ENCODE results near the gene PDLIM4.

The PDLIM4 gene

DNA sequence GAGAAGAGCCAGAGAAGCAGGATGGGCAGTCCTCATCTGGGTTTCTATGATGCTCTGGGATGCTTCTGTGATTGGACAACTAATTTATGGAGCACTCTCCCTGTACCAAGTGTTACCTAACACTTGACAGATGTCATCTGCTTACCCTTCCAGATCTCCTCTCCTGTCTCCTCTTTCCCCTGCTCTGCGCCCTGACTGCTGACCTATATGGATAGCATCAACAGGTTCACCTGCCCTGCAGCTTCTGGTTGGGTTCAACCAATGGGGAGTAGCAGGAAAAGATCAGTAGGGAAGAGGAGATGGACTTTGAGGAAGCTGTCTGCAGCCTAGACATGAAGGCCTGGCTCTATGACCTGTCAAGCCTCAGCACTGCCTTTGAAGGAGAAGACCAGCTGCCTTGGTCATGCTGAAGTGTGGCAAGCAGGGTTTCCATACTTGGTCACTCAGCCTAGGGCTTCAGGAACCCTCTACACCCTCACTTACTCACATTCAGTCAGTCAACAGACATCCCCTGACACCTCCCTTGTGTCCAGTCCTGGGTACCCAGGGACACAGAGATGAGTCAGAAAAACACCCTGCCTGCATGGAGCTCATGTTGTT lies 18.5 kb upstream of the PDLIM4 start:
- no peak overlapping the region for H3K27ac ChIP-seq (ENCODE audit: low read length)
- no peaks in the 10 kb centered on the region for H3K9me3 ChIP-seq (ENCODE audit: control insufficient read depth in 1 of 2, low read length in 2 of 2)
- no peaks in the 10 kb centered on the region for H3K4me1 ChIP-seq (ENCODE audit: control insufficient read depth in 1 of 2, insufficient read depth in 2 of 2, low read length in 2 of 2)

GRCh38 chr5:132239776-132240175 lies 17.7 kb upstream of the PDLIM4 start:
- Histone ChIP-seq H3K9me3 (ENCODE audit: control insufficient read depth in 1 of 2, low read length in 2 of 2) (no peaks in the 10 kb centered on the region), H3K4me1 (ENCODE audit: control insufficient read depth in 1 of 2, insufficient read depth in 2 of 2, low read length in 2 of 2) (no peaks in the 10 kb centered on the region), H3K27ac (ENCODE audit: low read length) (no peak overlapping the region), H3K4me3 (ENCODE audit: low read depth in 1 of 2, low read length in 2 of 2) (no peak overlapping the region), H3K36me3 (ENCODE audit: control insufficient read depth in 1 of 2, insufficient read depth in 2 of 2, low read length in 2 of 2) (no peaks in the 10 kb centered on the region), H3K27me3 (ENCODE audit: low read depth, low read length) (no peaks in the 10 kb centered on the region)

More for the DNA sequence above, 18.5 kb upstream of the PDLIM4 start:
- no peaks in the 10 kb centered on the region for H3K36me3 ChIP-seq (ENCODE audit: control insufficient read depth in 1 of 2, insufficient read depth in 2 of 2, low read length in 2 of 2)
- no peaks in the 10 kb centered on the region for H3K27me3 ChIP-seq (ENCODE audit: low read depth, low read length)
- no peak overlapping the region for H3K4me3 ChIP-seq (ENCODE audit: low read depth in 1 of 2, low read length in 2 of 2)

GRCh38 chr5:132243366-132243977 lies 14.0 kb upstream of the PDLIM4 start:
- H3K27me3 ChIP-seq (ENCODE audit: low read depth, low read length), result no peaks in the 10 kb centered on the region
- no peaks in the 10 kb centered on the region for H3K4me1 ChIP-seq (ENCODE audit: control insufficient read depth in 1 of 2, insufficient read depth in 2 of 2, low read length in 2 of 2)
- no peak overlapping the region for H3K27ac ChIP-seq (ENCODE audit: low read length)
- no peaks in the 10 kb centered on the region for H3K36me3 ChIP-seq (ENCODE audit: control insufficient read depth in 1 of 2, insufficient read depth in 2 of 2, low read length in 2 of 2)
- H3K9me3 ChIP-seq (ENCODE audit: control insufficient read depth in 1 of 2, low read length in 2 of 2), result no peaks in the 10 kb centered on the region
- H3K4me3 ChIP-seq (ENCODE audit: low read depth in 1 of 2, low read length in 2 of 2), result no peak overlapping the region

- H3K27ac ChIP-seq (ENCODE audit: low read length), result no peak overlapping the region
- H3K4me3 ChIP-seq (ENCODE audit: low read depth in 1 of 2, low read length in 2 of 2), result no peak overlapping the region
- H3K36me3 ChIP-seq (ENCODE audit: control insufficient read depth in 1 of 2, insufficient read depth in 2 of 2, low read length in 2 of 2), result no peaks in the 10 kb centered on the region
- no peaks in the 10 kb centered on the region for H3K27me3 ChIP-seq (ENCODE audit: low read depth, low read length)
- H3K4me1 ChIP-seq (ENCODE audit: control insufficient read depth in 1 of 2, insufficient read depth in 2 of 2, low read length in 2 of 2), result no peaks in the 10 kb centered on the region
- H3K9me3 ChIP-seq (ENCODE audit: control insufficient read depth in 1 of 2, low read length in 2 of 2), result no peaks in the 10 kb centered on the region
These were observed 11.9 kb upstream of the PDLIM4 start for GRCh38 chr5:132245593-132245992.

DNA sequence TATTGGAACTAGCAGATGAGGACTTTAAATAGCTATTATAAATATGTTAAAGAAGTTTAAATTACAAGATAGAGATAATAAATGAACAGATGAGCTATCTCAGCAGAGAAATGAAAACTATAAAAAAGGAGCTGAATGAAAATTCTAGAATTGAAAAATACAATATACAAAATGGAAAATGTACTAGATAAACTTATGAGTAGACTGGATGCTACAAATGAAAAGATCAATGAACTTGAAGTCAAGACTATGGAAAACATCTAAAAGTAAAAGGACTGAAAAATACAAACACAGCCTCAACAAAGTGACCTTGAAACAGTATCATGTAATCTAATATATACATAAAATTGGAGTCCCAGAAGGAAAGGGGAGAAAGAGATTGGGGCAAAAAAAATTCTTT lies 10.7 kb upstream of the PDLIM4 start:
- Histone ChIP-seq H3K36me3 (ENCODE audit: control insufficient read depth in 1 of 2, insufficient read depth in 2 of 2, low read length in 2 of 2) (no peaks in the 10 kb centered on the region), H3K9me3 (ENCODE audit: control insufficient read depth in 1 of 2, low read length in 2 of 2) (no peaks in the 10 kb centered on the region), H3K27me3 (ENCODE audit: low read depth, low read length) (no peaks in the 10 kb centered on the region), H3K4me3 (ENCODE audit: low read depth in 1 of 2, low read length in 2 of 2) (no peak overlapping the region), H3K27ac (ENCODE audit: low read length) (no peak overlapping the region), H3K4me1 (ENCODE audit: control insufficient read depth in 1 of 2, insufficient read depth in 2 of 2, low read length in 2 of 2) (no peaks in the 10 kb centered on the region)

GRCh38 chr5:132250547-132250946 lies 6.9 kb upstream of the PDLIM4 start:
- no peaks in the 10 kb centered on the region for H3K9me3 ChIP-seq (ENCODE audit: control insufficient read depth in 1 of 2, low read length in 2 of 2)
- H3K4me3 ChIP-seq (ENCODE audit: low read depth in 1 of 2, low read length in 2 of 2), result no peak overlapping the region
- H3K36me3 ChIP-seq (ENCODE audit: control insufficient read depth in 1 of 2, insufficient read depth in 2 of 2, low read length in 2 of 2), result no peaks in the 10 kb centered on the region
- H3K4me1 ChIP-seq (ENCODE audit: control insufficient read depth in 1 of 2, insufficient read depth in 2 of 2, low read length in 2 of 2), result no peaks in the 10 kb centered on the region
- H3K27ac ChIP-seq (ENCODE audit: low read length), result no peak overlapping the region
- no peaks in the 10 kb centered on the region for H3K27me3 ChIP-seq (ENCODE audit: low read depth, low read length)

DNA sequence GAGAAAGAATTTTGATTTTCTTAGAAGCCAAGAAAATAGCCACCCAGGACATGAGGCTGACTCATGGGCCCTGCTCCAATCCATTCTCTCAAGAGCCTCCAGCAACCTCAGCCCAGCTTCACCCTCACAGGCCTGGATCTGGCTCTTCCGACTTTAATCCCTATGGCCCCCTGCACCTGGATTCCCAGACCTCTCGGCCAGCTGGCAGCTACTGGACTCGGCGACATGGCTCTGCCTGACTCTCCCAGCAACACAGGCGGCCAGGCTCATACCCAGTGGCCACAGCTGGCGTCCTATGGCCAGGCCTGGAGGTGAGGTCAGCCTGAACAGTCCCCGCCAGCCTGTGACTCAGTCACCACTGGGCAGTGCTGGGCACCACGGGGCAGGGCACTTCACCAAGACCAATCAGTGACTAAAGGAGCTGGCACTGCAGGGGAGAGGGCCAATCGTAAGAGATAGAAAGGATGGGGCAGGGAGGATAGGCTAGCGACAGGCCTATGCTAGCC lies 6.2 kb upstream of the PDLIM4 start:
- Histone ChIP-seq H3K27ac (ENCODE audit: low read length) (no peak overlapping the region), H3K27me3 (ENCODE audit: low read depth, low read length) (no peaks in the 10 kb centered on the region), H3K4me1 (ENCODE audit: control insufficient read depth in 1 of 2, insufficient read depth in 2 of 2, low read length in 2 of 2) (no peaks in the 10 kb centered on the region), H3K36me3 (ENCODE audit: control insufficient read depth in 1 of 2, insufficient read depth in 2 of 2, low read length in 2 of 2) (no peaks in the 10 kb centered on the region), H3K9me3 (ENCODE audit: control insufficient read depth in 1 of 2, low read length in 2 of 2) (no peaks in the 10 kb centered on the region), H3K4me3 (ENCODE audit: low read depth in 1 of 2, low read length in 2 of 2) (no peak overlapping the region)

DNA sequence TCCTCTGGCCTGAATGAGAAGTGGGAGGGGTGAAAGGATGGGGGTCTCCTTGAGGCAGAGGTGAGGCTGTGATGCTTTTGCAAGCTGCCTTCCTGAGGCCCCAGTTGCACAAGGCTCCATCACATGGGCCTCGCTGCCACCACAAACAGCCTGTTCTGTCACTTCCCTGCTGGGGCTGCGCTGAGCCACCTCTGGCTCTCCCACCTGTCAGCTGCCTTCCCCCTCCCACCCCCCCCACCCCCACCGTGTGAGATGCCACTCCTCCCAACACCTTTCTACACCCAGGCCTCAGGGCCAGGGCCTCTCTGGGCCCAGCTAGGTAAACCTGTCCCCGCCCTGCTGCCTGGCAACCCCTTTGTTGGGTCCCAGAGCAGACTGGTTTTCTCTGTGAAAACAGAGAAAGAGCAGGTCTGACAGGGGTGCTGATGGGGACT lies 4.5 kb upstream of the PDLIM4 start:
- no peak overlapping the region for H3K27ac ChIP-seq (ENCODE audit: low read length)
- H3K27me3 ChIP-seq (ENCODE audit: low read depth, low read length), result peaks cover 4% of the 10 kb centered on the region
- H3K4me3 ChIP-seq (ENCODE audit: low read depth in 1 of 2, low read length in 2 of 2), result no peak overlapping the region
- H3K9me3 ChIP-seq (ENCODE audit: control insufficient read depth in 1 of 2, low read length in 2 of 2), result no peaks in the 10 kb centered on the region
- no peaks in the 10 kb centered on the region for H3K36me3 ChIP-seq (ENCODE audit: control insufficient read depth in 1 of 2, insufficient read depth in 2 of 2, low read length in 2 of 2)
- H3K4me1 ChIP-seq (ENCODE audit: control insufficient read depth in 1 of 2, insufficient read depth in 2 of 2, low read length in 2 of 2), result no peaks in the 10 kb centered on the region

- Histone ChIP-seq H3K36me3 (ENCODE audit: control insufficient read depth in 1 of 2, insufficient read depth in 2 of 2, low read length in 2 of 2) (no peaks in the 10 kb centered on the region), H3K4me1 (ENCODE audit: control insufficient read depth in 1 of 2, insufficient read depth in 2 of 2, low read length in 2 of 2) (no peaks in the 10 kb centered on the region), H3K27me3 (ENCODE audit: low read depth, low read length) (peaks cover 4% of the 10 kb centered on the region), H3K9me3 (ENCODE audit: control insufficient read depth in 1 of 2, low read length in 2 of 2) (no peaks in the 10 kb centered on the region), H3K27ac (ENCODE audit: low read length) (no peak overlapping the region), H3K4me3 (ENCODE audit: low read depth in 1 of 2, low read length in 2 of 2) (no peak overlapping the region)
These were observed 3.8 kb upstream of the PDLIM4 start for GRCh38 chr5:132253452-132254320.

- Histone ChIP-seq H3K27ac (ENCODE audit: low read length) (no peak overlapping the region), H3K4me3 (ENCODE audit: low read depth in 1 of 2, low read length in 2 of 2) (no peak overlapping the region), H3K9me3 (ENCODE audit: control insufficient read depth in 1 of 2, low read length in 2 of 2) (no peaks in the 10 kb centered on the region), H3K4me1 (ENCODE audit: control insufficient read depth in 1 of 2, insufficient read depth in 2 of 2, low read length in 2 of 2) (no peaks in the 10 kb centered on the region), H3K36me3 (ENCODE audit: control insufficient read depth in 1 of 2, insufficient read depth in 2 of 2, low read length in 2 of 2) (no peaks in the 10 kb centered on the region), H3K27me3 (ENCODE audit: low read depth, low read length) (peaks cover 4% of the 10 kb centered on the region)
These were observed 3.0 kb upstream of the PDLIM4 start for GRCh38 chr5:132254321-132254977.

Data from muscle layer of duodenum (tissue), 2 donors.